ENCODE measurements around the gene UMPS.

The UMPS gene

GRCh38 chr3:124773351-124774326, 43.4 kb downstream of the UMPS start:
- no peak for TF ChIP-seq CTCF (IDR thresholded peaks at IDR 0.05)

DNA sequence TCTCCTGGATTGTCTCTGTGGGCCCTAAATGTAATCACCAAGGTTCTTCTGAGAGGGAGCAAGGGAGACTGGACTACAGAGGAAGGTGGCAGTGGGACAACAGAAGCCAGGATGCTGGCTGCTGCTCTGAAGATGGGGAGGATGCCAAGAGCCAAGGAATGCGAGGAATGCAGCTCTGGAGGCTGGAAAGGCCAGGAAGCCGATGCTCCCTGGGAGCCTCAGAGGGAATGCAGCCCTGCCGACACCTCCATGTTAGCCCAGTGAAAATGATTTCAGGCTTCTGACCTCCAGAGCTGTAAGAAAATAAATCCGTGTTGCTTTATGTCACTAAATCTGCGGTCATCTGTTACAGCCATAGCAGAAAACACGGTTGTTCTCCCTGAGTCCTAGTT, 44.1 kb downstream of the UMPS start:
- TF ChIP-seq CTCF (IDR thresholded peaks at IDR 0.05) = no peak

DNA sequence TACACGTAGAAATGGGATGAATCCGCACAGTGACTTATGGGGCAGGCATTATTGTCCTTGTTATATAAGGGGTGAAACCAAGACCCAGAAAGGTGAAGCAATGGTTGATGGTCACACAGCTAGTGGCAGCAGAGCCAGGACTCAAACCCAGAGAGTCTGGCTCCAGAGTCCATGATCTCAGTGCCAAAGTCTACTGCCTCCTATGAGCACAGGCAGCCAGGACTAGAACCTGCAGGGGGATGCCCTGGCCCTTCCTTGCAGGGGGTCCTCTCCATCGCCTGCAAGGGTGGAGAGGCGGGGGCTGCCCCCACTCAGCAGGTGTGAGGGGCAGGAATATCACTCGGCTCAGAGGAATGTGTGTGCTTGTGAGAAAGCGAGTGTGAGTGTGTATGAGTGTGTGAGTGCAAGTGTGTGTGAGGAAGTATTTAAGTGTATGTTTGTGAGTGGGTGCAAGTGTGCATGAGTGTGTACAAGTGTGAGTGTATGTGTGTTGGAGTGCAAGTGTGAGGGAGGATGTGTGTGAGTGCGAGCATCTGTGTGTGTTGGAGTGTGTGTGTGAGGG, 44.7 kb downstream of the UMPS start:
- no peak for TF ChIP-seq CTCF (IDR thresholded peaks at IDR 0.05)

DNA sequence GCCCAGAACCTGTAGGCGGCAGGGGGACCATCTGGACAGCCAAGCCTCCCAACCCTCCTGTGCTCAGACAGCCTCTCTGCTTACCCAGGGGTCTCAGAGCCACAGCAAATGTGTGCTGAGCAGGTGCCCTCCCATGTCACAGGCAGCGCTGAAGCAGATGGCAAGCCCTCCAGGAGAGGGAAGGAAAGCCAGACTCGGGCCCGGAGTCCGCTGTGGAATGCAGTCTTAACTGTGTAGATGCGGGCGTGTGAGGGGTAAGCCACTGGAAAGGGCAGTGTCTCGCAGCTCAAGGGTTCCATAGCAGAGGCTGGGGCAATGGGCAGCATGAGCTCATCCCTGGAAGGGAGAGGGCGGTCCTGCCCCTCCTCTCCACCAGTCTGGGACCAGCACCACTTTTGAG, 45.6 kb downstream of the UMPS start:
- no peak for TF ChIP-seq CTCF (IDR thresholded peaks at IDR 0.05)

GRCh38 chr3:124776856-124777255, 46.6 kb downstream of the UMPS start:
- TF ChIP-seq CTCF (IDR thresholded peaks at IDR 0.05) = no peak

GRCh38 chr3:124777762-124778470, 47.7 kb downstream of the UMPS start:
- no peak for TF ChIP-seq CTCF (IDR thresholded peaks at IDR 0.05)

- TF ChIP-seq CTCF (IDR thresholded peaks at IDR 0.05) = no peak
These were observed 48.9 kb downstream of the UMPS start for GRCh38 chr3:124779116-124779515.
